Panc1 (cell line): Measurements from ENCODE around the gene TEX13B.

Experiments
- POLR2AphosphoS5 ChIP-seq: IDR thresholded peaks from 2 replicates; pipeline ENCODE4 v1.6.1; 2012; ENCODE audit warnings: mild to moderate bottlenecking, low read depth, low read length, moderate library complexity
- TF ChIP-seq, protein P1 (sequence below): fragments of 450-650 bp; IDR thresholded peaks from 2 replicates; pipeline ENCODE4 v1.5.1; 2017; ENCODE audit warnings: mild to moderate bottlenecking

DNA sequence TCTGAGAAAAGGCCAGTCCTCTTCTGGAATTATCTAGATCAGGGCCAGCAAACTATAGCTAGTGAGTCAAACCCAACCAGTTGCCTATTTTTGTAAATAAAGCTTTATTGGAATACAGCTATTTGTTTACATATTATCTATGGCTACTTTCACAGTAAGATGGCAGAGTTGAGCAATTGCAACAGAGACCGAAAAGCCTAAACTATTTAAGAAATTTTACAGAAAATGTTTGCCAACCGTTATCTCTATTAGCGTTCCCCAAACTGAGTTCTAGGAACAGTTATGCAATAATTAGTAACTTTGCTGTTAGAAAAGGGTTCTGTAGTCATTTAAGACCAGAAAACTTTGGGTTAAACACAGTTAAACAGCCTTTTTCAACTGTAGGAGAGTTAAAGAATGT is 10.5 kb downstream of the TEX13B start:
- TF ChIP-seq, protein P1, sequence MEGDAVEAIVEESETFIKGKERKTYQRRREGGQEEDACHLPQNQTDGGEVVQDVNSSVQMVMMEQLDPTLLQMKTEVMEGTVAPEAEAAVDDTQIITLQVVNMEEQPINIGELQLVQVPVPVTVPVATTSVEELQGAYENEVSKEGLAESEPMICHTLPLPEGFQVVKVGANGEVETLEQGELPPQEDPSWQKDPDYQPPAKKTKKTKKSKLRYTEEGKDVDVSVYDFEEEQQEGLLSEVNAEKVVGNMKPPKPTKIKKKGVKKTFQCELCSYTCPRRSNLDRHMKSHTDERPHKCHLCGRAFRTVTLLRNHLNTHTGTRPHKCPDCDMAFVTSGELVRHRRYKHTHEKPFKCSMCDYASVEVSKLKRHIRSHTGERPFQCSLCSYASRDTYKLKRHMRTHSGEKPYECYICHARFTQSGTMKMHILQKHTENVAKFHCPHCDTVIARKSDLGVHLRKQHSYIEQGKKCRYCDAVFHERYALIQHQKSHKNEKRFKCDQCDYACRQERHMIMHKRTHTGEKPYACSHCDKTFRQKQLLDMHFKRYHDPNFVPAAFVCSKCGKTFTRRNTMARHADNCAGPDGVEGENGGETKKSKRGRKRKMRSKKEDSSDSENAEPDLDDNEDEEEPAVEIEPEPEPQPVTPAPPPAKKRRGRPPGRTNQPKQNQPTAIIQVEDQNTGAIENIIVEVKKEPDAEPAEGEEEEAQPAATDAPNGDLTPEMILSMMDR = no peak
- no peak for TF ChIP-seq POLR2AphosphoS5
